ENCODE data around the gene RNF224.

GRCh38 chr9:137219757-137220316 is 7.5 kb upstream of the RNF224 start:
- TF ChIP-seq EZH2 (IDR thresholded peaks at IDR 0.05): no peak
- no peak for TF ChIP-seq POLR2AphosphoS5 (IDR thresholded peaks at IDR 0.05; ENCODE audit: borderline replicate concordance, low read depth, low read length)

All from SK-N-MC (cell line).